Measurements from ENCODE around the gene VASN. TPM values are rescaled to one million over a fixed set of nuclear protein-coding genes. Genes with fewer than 3 reads are reported as not detected.
"Not testable (repeated sequence)": the region's sequence is repeated elsewhere in the genome, so short reads cannot be mapped to it uniquely, and the experiment has no call there.

Gene VASN
- total RNA-seq, 1 donor from 2014 or later = not detected

GRCh38 chr16:4382795-4383357 lies 11.2 kb downstream of the VASN start:
- intact Hi-C loops (cut with micrococcal nuclease) = no loop called here

GRCh38 chr16:4383591-4384444 lies 12.2 kb downstream of the VASN start:
- intact Hi-C loops (cut with micrococcal nuclease) = no loop called here

- intact Hi-C loops (cut with micrococcal nuclease) = no loop called here
Measured at GRCh38 chr16:4384509-4384942, 12.9 kb downstream of the VASN start.

- intact Hi-C loops (cut with micrococcal nuclease) = no loop called here
Measured at GRCh38 chr16:4385066-4385788, 13.6 kb downstream of the VASN start.

GRCh38 chr16:4385789-4386450 lies 14.3 kb downstream of the VASN start:
- intact Hi-C loops (cut with micrococcal nuclease) = no loop called here

- intact Hi-C loops (cut with micrococcal nuclease) = no loop called here
Measured at GRCh38 chr16:4386451-4386805, 14.8 kb downstream of the VASN start.

- intact Hi-C loops (cut with micrococcal nuclease) = no loop called here
Measured at GRCh38 chr16:4386951-4387565, 15.4 kb downstream of the VASN start.

- intact Hi-C loops (cut with micrococcal nuclease) = no loop called here
Measured at GRCh38 chr16:4387781-4388180, 16.1 kb downstream of the VASN start.

GRCh38 chr16:4388271-4389021 lies 16.8 kb downstream of the VASN start:
- intact Hi-C loops (cut with micrococcal nuclease) = no loop called here

- intact Hi-C loops (cut with micrococcal nuclease) = no loop called here
Measured at GRCh38 chr16:4389051-4389955, 17.7 kb downstream of the VASN start.

- intact Hi-C loops (cut with micrococcal nuclease) = no loop called here
Measured at GRCh38 chr16:4390266-4391260, 18.9 kb downstream of the VASN start.

- intact Hi-C loops (cut with micrococcal nuclease) = no loop called here
Measured at GRCh38 chr16:4391631-4392381, 20.2 kb downstream of the VASN start.

GRCh38 chr16:4392382-4393239 lies 21.0 kb downstream of the VASN start:
- intact Hi-C loops (cut with micrococcal nuclease) = no loop called here

GRCh38 chr16:4393240-4393600 lies 21.6 kb downstream of the VASN start:
- intact Hi-C loops (cut with micrococcal nuclease) = no loop called here

- intact Hi-C loops (cut with micrococcal nuclease) = not testable (repeated sequence)
Measured at GRCh38 chr16:4393850-4394249, 22.2 kb downstream of the VASN start.

GRCh38 chr16:4395055-4395726 lies 23.5 kb downstream of the VASN start:
- intact Hi-C loops (cut with micrococcal nuclease) = no loop called here

Measured in T-helper 1 cell treated with Interleukin-12 subunit alpha and Interleukin-12 subunit beta and Interleukin-4 antibody, amounts not matched to agents 30 ng/mL and 1 ng/mL, for 36 hours (primary cell).